GM21515 (cell line): ENCODE results near the gene LSP1.
"Not testable (repeated sequence)": the region's sequence is repeated elsewhere in the genome, so short reads cannot be mapped to it uniquely, and the experiment has no call there.

Source experiments
- ATAC-seq: cut with Tn5 transposase; IDR thresholded peaks from one replicate; pipeline ENCODE4 v1.9.1; 2021; ENCODE audit not compliant: unreplicated experiment

The LSP1 gene

DNA sequence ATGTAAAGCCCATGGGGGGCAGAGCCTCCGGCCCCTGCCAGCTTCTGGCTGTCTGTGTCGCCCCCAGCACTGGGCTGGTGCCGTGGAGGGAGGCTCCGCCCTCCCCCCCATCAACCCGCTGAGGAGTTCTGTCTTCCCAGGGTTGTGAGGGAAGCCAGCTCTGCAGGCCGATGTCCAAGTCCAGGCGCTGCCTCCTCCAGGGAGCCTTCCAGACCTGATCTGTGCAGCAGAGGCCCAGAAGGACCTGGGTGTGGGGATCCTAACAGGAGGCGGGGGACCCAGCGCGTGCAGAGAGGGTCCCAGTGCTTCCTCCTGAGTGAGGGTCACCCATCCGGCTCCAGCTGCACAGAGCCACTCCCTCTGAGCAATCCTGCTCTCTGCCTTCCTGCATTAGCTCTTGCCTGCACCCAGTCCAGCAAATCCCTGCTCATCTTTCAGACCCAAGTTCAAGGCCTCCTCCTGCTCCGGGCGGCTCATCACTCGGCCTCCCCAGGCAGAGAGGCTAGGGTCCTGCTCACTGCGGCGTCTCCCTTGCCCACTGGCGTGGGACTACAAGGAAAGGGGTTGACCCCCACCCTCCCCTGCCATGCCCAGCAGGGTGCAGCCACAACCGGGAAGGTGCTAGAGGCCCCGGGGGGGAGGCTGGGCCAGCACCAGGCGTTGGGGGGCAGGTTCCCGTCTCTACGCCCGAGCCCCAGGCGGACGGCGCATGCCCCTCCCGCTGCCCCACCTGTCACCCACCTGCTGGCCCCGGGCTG is 22.4 kb downstream of the LSP1 start:
- ATAC-seq: no peak

GRCh38 chr11:1875851-1876301 is 23.0 kb downstream of the LSP1 start:
- not testable (repeated sequence) for ATAC-seq

DNA sequence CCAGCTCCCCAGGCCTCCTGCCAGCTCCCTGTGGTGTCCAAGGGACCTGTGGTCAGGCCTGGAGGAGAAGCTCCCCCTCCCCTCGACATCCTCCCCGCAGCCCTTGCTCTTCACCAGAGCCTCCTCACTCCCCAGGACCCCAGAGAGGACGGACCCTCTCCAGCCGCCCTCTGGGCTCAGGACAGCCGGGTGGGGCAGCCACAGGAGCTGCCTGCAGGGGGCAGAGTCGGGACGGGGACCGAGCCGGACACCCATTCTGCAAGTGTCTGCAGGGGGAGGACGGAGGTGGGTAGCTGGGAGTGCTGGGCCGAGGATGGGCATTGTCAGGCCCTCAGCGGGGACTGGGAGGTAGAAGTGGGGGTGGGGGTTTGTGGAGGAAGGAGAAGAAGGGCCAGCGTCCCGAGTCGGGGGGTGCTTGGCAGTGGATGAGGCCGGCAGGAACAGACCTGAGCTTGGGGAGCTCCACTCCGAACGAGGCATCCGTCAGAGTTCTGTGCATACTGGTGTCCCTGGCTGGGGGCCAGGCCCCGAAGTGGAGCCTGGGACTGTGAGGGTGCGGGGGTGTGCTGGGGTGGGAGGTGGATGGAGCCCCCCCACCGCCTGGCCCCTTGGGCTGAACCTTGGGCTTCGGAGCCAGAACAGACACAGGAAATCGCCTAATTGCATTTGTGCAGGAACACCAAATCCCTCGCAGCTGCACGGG is 23.6 kb downstream of the LSP1 start:
- ATAC-seq: no peak

GRCh38 chr11:1877211-1878136 is 24.6 kb downstream of the LSP1 start:
- ATAC-seq: no peak

GRCh38 chr11:1878137-1879031 is 25.5 kb downstream of the LSP1 start:
- ATAC-seq: no peak

GRCh38 chr11:1879342-1879940 is 26.6 kb downstream of the LSP1 start:
- ATAC-seq: no peak

- ATAC-seq: no peak
These were observed 27.2 kb downstream of the LSP1 start for GRCh38 chr11:1879941-1880720.

DNA sequence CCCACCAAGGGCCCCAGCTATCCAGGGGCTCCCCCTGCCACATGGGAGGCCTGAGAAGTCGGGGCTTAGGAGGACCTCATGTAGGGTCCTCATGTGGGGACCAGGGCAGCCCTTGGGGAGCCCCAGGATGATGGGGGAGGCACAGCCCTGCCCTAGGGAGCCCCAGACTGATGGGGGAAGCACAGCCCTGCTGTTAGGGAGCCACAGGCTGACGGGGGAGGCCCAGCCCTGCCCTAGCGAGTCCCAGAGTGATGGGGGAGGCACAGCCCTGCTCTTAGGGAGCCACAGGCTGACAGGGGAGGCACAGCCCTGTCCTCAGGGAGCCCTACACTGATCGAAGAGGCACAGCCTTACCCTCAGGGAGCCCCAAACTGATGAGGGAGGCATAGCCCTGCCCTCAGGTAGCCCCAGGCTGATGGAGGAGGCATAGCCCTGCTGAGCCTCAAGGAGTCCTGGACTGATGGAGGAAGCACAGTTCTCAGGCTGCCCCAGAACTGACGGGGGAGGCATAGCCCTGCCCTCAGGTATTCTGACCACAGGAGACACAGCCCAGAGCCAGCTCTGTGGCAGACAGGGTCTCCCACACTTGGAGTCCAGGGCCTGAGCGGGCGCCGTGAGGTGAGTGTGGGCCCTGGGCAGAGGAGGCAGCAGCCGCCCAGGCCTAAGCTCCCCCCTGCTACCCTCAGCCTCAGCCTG is 28.0 kb downstream of the LSP1 start:
- no peak for ATAC-seq

GRCh38 chr11:1881442-1882264 is 28.8 kb downstream of the LSP1 start:
- ATAC-seq: no peak

- ATAC-seq: no peak
These were observed 29.7 kb downstream of the LSP1 start for GRCh38 chr11:1882265-1883238.

- no peak for ATAC-seq
These were observed 30.7 kb downstream of the LSP1 start for GRCh38 chr11:1883346-1884302.

- no peak for ATAC-seq
These were observed 31.4 kb downstream of the LSP1 start for GRCh38 chr11:1884303-1884700.

DNA sequence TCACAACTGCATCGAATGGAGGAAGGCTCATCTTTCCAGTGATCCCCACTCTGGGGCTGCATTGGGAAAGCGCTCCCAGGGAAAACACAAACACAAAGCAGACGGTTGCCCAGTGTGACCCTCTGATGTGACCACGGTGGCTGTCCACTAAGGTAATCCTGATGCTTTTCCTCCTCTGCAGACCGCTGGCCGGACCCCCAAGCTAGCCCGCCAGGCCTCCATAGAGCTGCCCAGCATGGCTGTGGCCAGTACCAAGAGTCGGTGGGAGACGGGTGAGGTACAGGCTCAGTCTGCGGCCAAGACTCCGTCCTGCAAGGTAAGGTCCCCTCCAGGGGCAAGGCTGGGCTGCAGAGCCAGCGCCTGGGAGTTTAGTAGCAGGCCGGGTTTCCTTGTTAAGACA is 33.7 kb downstream of the LSP1 start:
- not testable (repeated sequence) for ATAC-seq

DNA sequence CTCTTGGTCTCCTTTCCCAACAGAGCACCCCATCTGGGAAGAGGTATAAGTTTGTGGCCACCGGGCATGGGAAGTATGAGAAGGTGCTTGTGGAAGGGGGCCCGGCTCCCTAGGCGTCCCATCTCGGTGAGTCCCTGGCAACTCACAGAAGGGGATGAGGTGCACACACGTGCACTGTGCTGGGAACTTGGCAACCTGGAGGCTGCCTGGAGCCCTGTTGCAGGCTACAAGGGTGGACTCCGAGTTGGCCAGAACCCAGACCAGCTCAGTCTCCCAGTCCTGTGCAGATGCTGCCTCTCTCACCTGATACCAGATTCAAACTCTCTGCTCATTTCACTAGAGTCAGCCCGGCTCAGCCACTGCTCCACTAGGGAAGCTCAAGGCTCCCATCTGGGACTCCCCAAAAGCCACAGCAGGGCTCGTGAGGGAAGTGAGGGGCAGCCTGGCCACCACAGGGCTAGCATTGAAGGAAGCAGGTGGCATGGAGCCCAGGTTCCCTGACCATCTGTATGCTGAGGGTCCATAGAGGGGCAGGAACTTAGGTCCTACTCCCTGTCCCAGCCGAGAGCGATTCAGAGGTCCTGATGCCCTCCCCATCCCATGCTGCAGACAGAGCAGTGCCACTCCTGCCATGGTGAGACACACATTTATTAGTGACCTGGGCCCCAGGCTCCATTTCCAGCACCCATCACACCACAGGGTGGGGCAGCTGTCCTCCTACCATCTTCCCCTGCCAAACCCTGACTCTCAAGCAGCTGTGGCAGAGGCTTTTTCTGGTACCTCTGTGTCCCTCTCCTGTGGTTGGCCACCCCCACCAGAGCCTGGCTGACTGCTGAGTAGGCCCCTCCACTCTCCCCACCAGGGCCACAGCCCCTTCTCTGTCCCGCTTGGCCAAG is 34.8 kb downstream of the LSP1 start:
- no peak for ATAC-seq
